ENCODE measurements around the gene CISTR.

DNA sequence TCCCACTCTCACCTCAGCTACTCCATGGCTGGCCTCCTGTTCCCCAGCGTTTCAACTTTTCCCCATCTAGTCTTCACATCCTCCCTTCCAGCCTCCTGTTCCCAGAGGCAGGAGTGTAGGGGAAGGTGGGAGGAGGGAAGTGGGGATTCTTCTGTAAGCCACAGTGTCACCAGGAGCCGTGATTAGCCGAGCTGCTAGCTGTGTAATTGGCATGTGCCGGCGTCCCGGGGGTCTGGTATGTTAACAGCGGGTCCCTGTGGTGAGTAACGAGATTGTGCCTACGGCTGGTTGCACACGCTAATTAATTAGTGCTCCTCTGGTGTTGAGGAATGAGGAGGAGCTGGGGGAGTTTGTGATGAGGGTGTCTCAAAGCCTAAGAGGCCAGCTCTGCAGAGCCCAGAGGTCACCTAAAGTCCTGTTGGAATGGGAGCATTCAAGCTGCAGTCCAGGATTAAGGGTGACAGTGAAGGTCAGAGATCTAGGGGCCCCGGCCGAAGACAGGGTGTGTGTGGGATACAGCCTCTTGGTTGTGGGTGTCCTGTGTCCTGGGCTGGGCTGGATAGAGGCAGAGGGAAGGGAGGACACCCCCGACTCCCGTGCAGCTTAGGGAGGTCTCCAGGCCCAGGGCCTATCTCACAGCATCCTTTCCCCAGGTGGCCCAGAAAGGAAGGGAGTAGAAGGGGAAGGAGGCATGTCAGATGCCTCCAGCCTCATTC, 14.5 kb downstream of the CISTR start:
- no peak for TF ChIP-seq EZH2phosphoT487 (IDR thresholded peaks at IDR 0.05; ENCODE audit: insufficient read depth, low read depth)
- TF ChIP-seq EZH2 (IDR thresholded peaks at IDR 0.05; ENCODE audit: insufficient read depth, poor library complexity, severe bottlenecking), result no peak
